H1 (cell line): ENCODE measurements around the gene COX14. TPM values are rescaled to one million over a fixed set of nuclear protein-coding genes. Genes with fewer than 3 reads are reported as not detected.

Experiments
- CTCF ChIA-PET: fragments of 300-600 bp; sonication (Branson Sonifier 250); formaldehyde crosslinking; loops from one replicate; lab custom pipeline; 2021; ENCODE audit not compliant: partially characterized antibody; lab: Charles Lee
- POLR2A ChIA-PET: fragments of 300-600 bp; sonication (Branson Sonifier 250); formaldehyde crosslinking; loops from one replicate; lab custom pipeline; 2021; ENCODE audit warnings: inconsistent platforms; ENCODE audit not compliant: partially characterized antibody; lab: Charles Lee
- DNase-seq, 2 experiments: peaks; one replicate each; pipeline versions ENCODE4 v3.0.0 to v3.0.0-alpha.2; 2010 to 2022; ENCODE audit warnings: low spot score in 2 of 2, low read depth in 1 of 2, mixed read lengths in 1 of 2
- FAIRE-seq: peaks from 2 replicates; lab custom pipeline; 2011; peaks lifted over from hg19 to GRCh38; lab: Jason Lieb, UNC
- H2AFZ ChIP-seq: 2 replicates; pipeline ENCODE4 v1.8.1; 2012; ENCODE audit warnings: low read length, inconsistent platforms
- H2AK5ac ChIP-seq: 2 replicates; pipeline ENCODE4 v1.6.1; 2013; ENCODE audit warnings: low read depth, low read length
- H2BK120ac ChIP-seq: replicated peaks from 2 replicates; pipeline ENCODE3; 2013; ENCODE audit warnings: low read depth, low read length, inconsistent platforms
- H2BK12ac ChIP-seq: 2 replicates; pipeline ENCODE4 v1.6.1; 2013; ENCODE audit warnings: low read depth, low read length
- H2BK15ac ChIP-seq: 2 replicates; pipeline ENCODE4 v1.6.1; 2013; ENCODE audit warnings: low read length
- H2BK20ac ChIP-seq: 2 replicates; pipeline ENCODE4 v1.6.1; 2013; ENCODE audit warnings: low read length
- H2BK5ac ChIP-seq: 2 replicates; pipeline ENCODE4 v1.6.1; 2013; ENCODE audit warnings: low read depth, low read length
- H3K14ac ChIP-seq: 2 replicates; pipeline ENCODE4 v1.6.1; 2013; ENCODE audit warnings: inconsistent platforms; ENCODE audit not compliant: insufficient read length
- H3K18ac ChIP-seq: 2 replicates; pipeline ENCODE4 v1.6.1; 2013; ENCODE audit warnings: low read length; ENCODE audit errors: extremely low read depth
- H3K23ac ChIP-seq: 2 replicates; pipeline ENCODE4 v1.6.1; 2013; ENCODE audit warnings: inconsistent platforms; ENCODE audit not compliant: insufficient read length
- H3K23me2 ChIP-seq: 2 replicates; pipeline ENCODE4 v1.6.1; 2013; ENCODE audit warnings: low read depth, low read length
- H3K27ac ChIP-seq: 2 replicates; pipeline ENCODE4 v1.6.1; 2011; ENCODE audit warnings: low read depth, low read length, inconsistent platforms
- H3K27me3 ChIP-seq, 4 experiments: replicated peaks in 1 of 4; 1 replicate in 1 of 4; 2 replicates in 3 of 4; pipeline versions ENCODE4 v1.6.1 to v1.8.1; 2011 to 2013; ENCODE audit warnings: low read length in 3 of 4, mild to moderate bottlenecking in 3 of 4, inconsistent platforms in 2 of 4, mixed read lengths in 2 of 4, moderate library complexity in 1 of 4; ENCODE audit not compliant: control insufficient read depth in 3 of 4, insufficient read depth in 3 of 4; ENCODE audit errors: extremely low read depth in 1 of 4
- H3K36me3 ChIP-seq, 4 experiments: 2 replicates each; pipeline versions ENCODE4 v1.6.1 to v1.8.1; 2011 to 2013; ENCODE audit warnings: mild to moderate bottlenecking in 4 of 4, low read length in 3 of 4, moderate library complexity in 2 of 4, control low read depth in 1 of 4, inconsistent platforms in 1 of 4; ENCODE audit not compliant: insufficient read depth in 4 of 4, control insufficient read depth in 2 of 4
- H3K4ac ChIP-seq: replicated peaks from 2 replicates; pipeline ENCODE3; 2013; ENCODE audit warnings: low read length, low read depth, mixed read lengths, inconsistent platforms; ENCODE audit not compliant: insufficient read length
- H3K4me1 ChIP-seq, 4 experiments: replicated peaks in 1 of 4; 1 replicate in 1 of 4; 2 replicates in 3 of 4; pipeline versions ENCODE4 v1.6.1 to v1.8.1; 2011 to 2013; ENCODE audit warnings: low read length in 3 of 4, inconsistent platforms in 2 of 4, mixed read lengths in 1 of 4; ENCODE audit not compliant: insufficient read depth in 4 of 4, control insufficient read depth in 3 of 4
- H3K4me2 ChIP-seq, 2 experiments: 2 replicates each; pipeline versions ENCODE4 v1.6.1 to v1.8.1; 2011 to 2013; ENCODE audit warnings: low read depth in 2 of 2, low read length in 2 of 2, control low read depth in 1 of 2, inconsistent platforms in 1 of 2, mild to moderate bottlenecking in 1 of 2; ENCODE audit not compliant: insufficient read depth in 1 of 2
- H3K4me3 ChIP-seq, 4 experiments: fragments of 200-600, 300-600 bp in 1 of 4; sonication (generic), shearing (Covaris generic), sonication (Bioruptor Twin) in 1 of 4; 2 replicates each; pipeline versions ENCODE4 v1.5.1 to v1.8.1; 2011 to 2016; ENCODE audit warnings: low read length in 4 of 4, low read depth in 3 of 4, control low read depth in 2 of 4, inconsistent platforms in 2 of 4, mild to moderate bottlenecking in 2 of 4, mixed read lengths in 1 of 4, moderate library complexity in 1 of 4; ENCODE audit not compliant: insufficient read depth in 2 of 4; ENCODE audit errors: extremely low read depth in 1 of 4
- H3K56ac ChIP-seq: replicated peaks from 2 replicates; pipeline ENCODE3; 2013; ENCODE audit warnings: low read depth, mild to moderate bottlenecking, mixed read lengths, low read length, inconsistent platforms; ENCODE audit not compliant: insufficient read length
- H3K79me1 ChIP-seq: 2 replicates; pipeline ENCODE4 v1.6.1; 2013; ENCODE audit warnings: low read depth, low read length, control low read depth
- H3K79me2 ChIP-seq, 2 experiments: 2 replicates each; pipeline versions ENCODE4 v1.6.1 to v1.8.1; 2012 to 2013; ENCODE audit warnings: low read length in 2 of 2, mild to moderate bottlenecking in 2 of 2, inconsistent platforms in 1 of 2; ENCODE audit not compliant: insufficient read depth in 2 of 2, control insufficient read depth in 1 of 2
- H3K9ac ChIP-seq, 4 experiments: replicated peaks in 1 of 4; 1 replicate in 1 of 4; 2 replicates in 3 of 4; pipeline versions ENCODE4 v1.6.1 to v1.8.1; 2011 to 2013; ENCODE audit warnings: low read depth in 3 of 4, low read length in 3 of 4, control low read depth in 2 of 4, mild to moderate bottlenecking in 2 of 4, moderate library complexity in 2 of 4, inconsistent platforms in 1 of 4; ENCODE audit errors: extremely low read depth in 1 of 4
- H3K9me3 ChIP-seq, 2 experiments: 2 replicates each; pipeline versions ENCODE4 v1.6.1 to v1.8.1; 2012 to 2013; ENCODE audit warnings: mild to moderate bottlenecking in 2 of 2, moderate library complexity in 2 of 2, control low read depth in 1 of 2, inconsistent platforms in 1 of 2, low read depth in 1 of 2, low read length in 1 of 2, mixed read lengths in 1 of 2; ENCODE audit not compliant: insufficient read depth in 2 of 2
- H4K20me1 ChIP-seq, 2 experiments: replicated peaks in 1 of 2; 2 replicates each; pipeline versions ENCODE3 to v1.8.1; 2011 to 2013; ENCODE audit warnings: inconsistent platforms in 2 of 2, low read length in 2 of 2, mild to moderate bottlenecking in 1 of 2; ENCODE audit not compliant: insufficient read depth in 2 of 2, control insufficient read depth in 1 of 2
- H4K5ac ChIP-seq: 2 replicates; pipeline ENCODE4 v1.6.1; 2013; ENCODE audit warnings: low read length, low read depth, mixed read lengths, inconsistent platforms; ENCODE audit not compliant: insufficient read length
- H4K8ac ChIP-seq: 2 replicates; pipeline ENCODE4 v1.8.0; 2013; ENCODE audit warnings: mild to moderate bottlenecking, moderate library complexity, low read length, inconsistent platforms; ENCODE audit not compliant: insufficient read depth; ENCODE audit errors: extremely low read depth
- H4K91ac ChIP-seq: replicated peaks from 2 replicates; pipeline ENCODE3; 2013; ENCODE audit warnings: low read length, mixed read lengths, inconsistent platforms; ENCODE audit not compliant: insufficient read length
- BCL11A ChIP-seq, 2 experiments: IDR thresholded peaks; one replicate each; pipeline ENCODE4 v1.6.1; 2011; ENCODE audit warnings: low read depth in 2 of 2, low read length in 2 of 2, mild to moderate bottlenecking in 2 of 2
- CHD1 ChIP-seq: IDR thresholded peaks from 2 replicates; pipeline ENCODE4 v1.6.1; 2012; ENCODE audit warnings: low read depth, low read length, improper control_type of control experiment
- FOSL1 ChIP-seq: IDR thresholded peaks from 2 replicates; pipeline ENCODE4 v1.6.1; 2011; ENCODE audit warnings: mild to moderate bottlenecking, low read depth, low read length, moderate library complexity; ENCODE audit not compliant: insufficient read depth
- JUND ChIP-seq: IDR thresholded peaks from 2 replicates; pipeline ENCODE4 v1.6.1; 2011; ENCODE audit warnings: mild to moderate bottlenecking, improper control_type of control experiment, low read length
- KDM4A ChIP-seq: IDR thresholded peaks from one replicate; pipeline ENCODE4 v1.7.1; 2012; ENCODE audit warnings: low read depth, mild to moderate bottlenecking, moderate library complexity, low read length, inconsistent platforms; ENCODE audit not compliant: severe bottlenecking
- MAFK ChIP-seq: IDR thresholded peaks from 2 replicates; pipeline ENCODE4 v1.6.1; 2012; ENCODE audit warnings: low read depth, mild to moderate bottlenecking, improper control_type of control experiment, low read length
- TAF1 ChIP-seq: IDR thresholded peaks from 2 replicates; pipeline ENCODE4 v1.6.1; 2011; ENCODE audit warnings: mild to moderate bottlenecking, low read depth, low read length
- WGBS, 2 experiments: shearing (Covaris generic) in 1 of 2; methylation state at CpG; one replicate each; pipeline versions ENCODE4 v1.1.6 to v1.1.7; 2013 to 2015; ENCODE audit warnings: low lambda C conversion rate in 2 of 2, mixed read lengths in 2 of 2, inconsistent platforms in 1 of 2, low coverage in 1 of 2, missing lambda C conversion rate in 1 of 2; ENCODE audit not compliant: insufficient replicate concordance in 2 of 2, insufficient coverage in 1 of 2, insufficient read length in 1 of 2; ENCODE audit errors: extremely low coverage in 1 of 2, missing lambda C conversion rate in 1 of 2; 5-methylcytosine and 5-hydroxymethylcytosine counted together
- polyA plus RNA-seq, 7 experiments: library from polyadenylated mRNA; depleted of rRNA in 3 of 7; stranded (reverse) in 5 of 7; unstranded in 2 of 7; fragments of >200 nt in 5 of 7; fragments of 200-250 nt in 2 of 7; gene quantifications; 1 replicate in 5 of 7; 2 replicates in 1 of 7; 4 replicates in 1 of 7; pipeline versions ENCODE4 v1.2.1 to v1.2.3, GENCODE V29; 2011 to 2013; ENCODE audit warnings: missing spikeins in 2 of 7, mixed read lengths in 2 of 7
- total RNA-seq: library from RNA; stranded (reverse); fragmentation: NEBNext Ultra II Directional; extraction: Animal tissue kit (Norgen Biotek cat#: 25700); gene quantifications from 2 replicates; pipeline ENCODE4 v1.2.1, GENCODE V29; 2021

The COX14 gene
- total and polyA plus RNA-seq, 2 of the 8 experiments (the other 6 are each of a cell fraction or from before 2014, with no cell fraction given): 40.1 to 102 TPM

DNA sequence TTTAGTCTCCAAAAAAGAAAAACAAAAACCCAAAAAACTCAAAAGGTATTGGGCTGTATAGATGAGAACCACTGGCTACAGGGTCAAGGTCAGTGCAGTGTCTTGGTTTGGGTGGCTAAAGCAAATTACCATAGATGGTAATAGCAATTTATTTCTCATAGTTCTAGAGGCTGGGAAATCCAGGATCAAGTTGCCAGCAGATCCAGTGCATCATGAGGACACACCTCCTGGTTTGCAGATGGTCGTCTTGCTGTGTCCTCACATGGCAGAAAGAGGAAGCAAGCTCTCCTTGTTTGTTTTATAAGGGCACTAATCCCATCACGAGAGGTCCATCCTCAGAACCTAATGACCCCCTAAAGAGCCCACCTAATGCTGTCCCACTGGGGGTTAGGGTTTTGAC, 11.2 kb downstream of the COX14 start:
- H3K9ac ChIP-seq: no peak overlapping the region
- DNase-seq (no peak), FAIRE-seq (no peak)
- no peaks in the 10 kb centered on the region for H3K4me1 ChIP-seq
- H2BK12ac ChIP-seq: no peak overlapping the region
- H2AK5ac ChIP-seq: no peak overlapping the region
- no peak overlapping the region for H3K14ac ChIP-seq
- no peak overlapping the region for H4K8ac ChIP-seq
- H3K79me2 ChIP-seq: no peaks in the 10 kb centered on the region
- H2BK15ac ChIP-seq: no peak overlapping the region
- no peaks in the 10 kb centered on the region for H3K79me1 ChIP-seq
- WGBS, 2 experiments: 77% methylated on average over 2 of the region's 2 CpGs; no CpG with 5 or more reads in 1 of the 2 experiments
- no peak overlapping the region for H2BK20ac ChIP-seq
- ChIA-PET CTCF (interaction anchor here (2.1 to 32.9 kb wide), 3 partner anchors 9 to 37 kb away, joined by 7 to 625 read pairs (median 9); partner anchors contain the start of gene SMARCD1), POLR2A (interaction anchor here (2.1 kb wide), 2 partner anchors 9 to 10 kb away, joined by 5 to 16 read pairs; partner anchors contain the start of gene COX14)
- H3K4ac ChIP-seq: no peak overlapping the region
- no peaks in the 10 kb centered on the region for H3K27me3 ChIP-seq
- peaks cover 0 to 7% (median 2%) of the 10 kb centered on the region in 4 experiments; a peak in 3 of 8 replicates for H3K36me3 ChIP-seq
- H3K27ac ChIP-seq: no peak overlapping the region
- H4K91ac ChIP-seq: no peak overlapping the region
- no peak overlapping the region for H2AFZ ChIP-seq
- no peaks in the 10 kb centered on the region for H3K23me2 ChIP-seq
- no peak overlapping the region for H3K18ac ChIP-seq
- H2BK120ac ChIP-seq: no peak overlapping the region
- H3K4me3 ChIP-seq: no peak overlapping the region
- no peak overlapping the region for H3K56ac ChIP-seq
- no peak overlapping the region for H3K23ac ChIP-seq
- H3K4me2 ChIP-seq: no peak overlapping the region
- H2BK5ac ChIP-seq: no peak overlapping the region
- peaks cover 0 to 2% of the 10 kb centered on the region in 2 experiments for H4K20me1 ChIP-seq
- no peak overlapping the region for H4K5ac ChIP-seq
- no peaks in the 10 kb centered on the region for H3K9me3 ChIP-seq
- TF ChIP-seq KDM4A: no peak
- no peak for TF ChIP-seq MAFK
- no peak for TF ChIP-seq TAF1
- TF ChIP-seq BCL11A (IDR thresholded peaks at IDR 0.05; ENCODE audit: low read depth in 2 of 2, low read length in 2 of 2): no peak
- no peak for TF ChIP-seq CHD1
- no peak for TF ChIP-seq JUND
- no peak for TF ChIP-seq FOSL1
